Measurements from ENCODE around the gene FGD5.

DNA sequence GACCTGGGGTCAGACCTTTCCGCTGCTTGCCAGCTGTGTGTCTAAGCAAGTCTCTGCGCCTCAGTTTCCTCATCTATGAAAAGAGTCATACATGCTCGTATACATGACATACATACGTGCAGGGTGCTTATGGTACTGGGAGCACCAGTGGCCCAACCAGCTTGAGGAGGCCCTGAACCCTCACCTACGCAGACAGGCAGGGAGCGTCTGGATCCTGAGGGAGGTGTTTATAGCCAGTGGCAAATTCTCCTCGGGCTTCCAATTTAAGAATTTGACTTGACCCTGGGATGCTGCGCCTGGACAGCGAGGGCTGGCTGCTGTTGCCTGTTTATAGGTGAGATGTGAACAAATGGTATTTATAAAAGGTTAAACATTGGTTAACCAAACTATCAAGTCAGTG is 17.7 kb upstream of the FGD5 start:
- TF ChIP-seq, protein P1, sequence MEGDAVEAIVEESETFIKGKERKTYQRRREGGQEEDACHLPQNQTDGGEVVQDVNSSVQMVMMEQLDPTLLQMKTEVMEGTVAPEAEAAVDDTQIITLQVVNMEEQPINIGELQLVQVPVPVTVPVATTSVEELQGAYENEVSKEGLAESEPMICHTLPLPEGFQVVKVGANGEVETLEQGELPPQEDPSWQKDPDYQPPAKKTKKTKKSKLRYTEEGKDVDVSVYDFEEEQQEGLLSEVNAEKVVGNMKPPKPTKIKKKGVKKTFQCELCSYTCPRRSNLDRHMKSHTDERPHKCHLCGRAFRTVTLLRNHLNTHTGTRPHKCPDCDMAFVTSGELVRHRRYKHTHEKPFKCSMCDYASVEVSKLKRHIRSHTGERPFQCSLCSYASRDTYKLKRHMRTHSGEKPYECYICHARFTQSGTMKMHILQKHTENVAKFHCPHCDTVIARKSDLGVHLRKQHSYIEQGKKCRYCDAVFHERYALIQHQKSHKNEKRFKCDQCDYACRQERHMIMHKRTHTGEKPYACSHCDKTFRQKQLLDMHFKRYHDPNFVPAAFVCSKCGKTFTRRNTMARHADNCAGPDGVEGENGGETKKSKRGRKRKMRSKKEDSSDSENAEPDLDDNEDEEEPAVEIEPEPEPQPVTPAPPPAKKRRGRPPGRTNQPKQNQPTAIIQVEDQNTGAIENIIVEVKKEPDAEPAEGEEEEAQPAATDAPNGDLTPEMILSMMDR (IDR thresholded peaks at IDR 0.05), result no peak
- no peak for TF ChIP-seq POLR2A (IDR thresholded peaks at IDR 0.05)
